CD14-positive monocyte (primary cell): Measurements from ENCODE around the gene RITA1. TPM values are rescaled to one million over a fixed set of nuclear protein-coding genes. Genes with fewer than 3 reads are reported as not detected.

Experiments used
- DNase-seq, 3 donors: peaks; one replicate each; pipeline ENCODE4 v3.0.0-alpha.2; 2011 to 2022
- H2AFZ ChIP-seq: 2 replicates; pipeline ENCODE4 v1.6.0; 2012; ENCODE audit warnings: mild to moderate bottlenecking, low read depth, low read length, inconsistent platforms; ENCODE audit not compliant: insufficient read depth, poor library complexity, severe bottlenecking
- H3K27ac ChIP-seq, 2 donors: 1 replicate in 1 of 2; 2 replicates in 1 of 2; pipeline ENCODE4 v1.5.1; 2012 to 2013; ENCODE audit warnings: low read length in 2 of 2, control low read depth in 1 of 2, inconsistent platforms in 1 of 2, low read depth in 1 of 2, mild to moderate bottlenecking in 1 of 2
- H3K27me3 ChIP-seq, 2 donors: one replicate each; pipeline versions ENCODE4 v1.6.0 to v1.6.1; 2011 to 2013; ENCODE audit warnings: low read length in 2 of 2; ENCODE audit not compliant: control insufficient read depth in 2 of 2, insufficient read depth in 2 of 2
- H3K36me3 ChIP-seq, 2 donors: replicated peaks in 1 of 2; 1 replicate in 1 of 2; 2 replicates in 1 of 2; pipeline versions ENCODE4 v1.5.1 to v1.6.1; 2012 to 2013; ENCODE audit warnings: low read length in 2 of 2, control low read depth in 1 of 2, inconsistent platforms in 1 of 2, mild to moderate bottlenecking in 1 of 2; ENCODE audit not compliant: insufficient read depth in 2 of 2, control insufficient read depth in 1 of 2
- H3K4me1 ChIP-seq, 2 donors: 1 replicate in 1 of 2; 2 replicates in 1 of 2; pipeline versions ENCODE4 v1.5.1 to v1.6.1; 2012 to 2013; ENCODE audit warnings: low read length in 2 of 2, control low read depth in 1 of 2, inconsistent platforms in 1 of 2, mild to moderate bottlenecking in 1 of 2, moderate library complexity in 1 of 2; ENCODE audit not compliant: insufficient read depth in 2 of 2, control insufficient read depth in 1 of 2
- H3K4me2 ChIP-seq: replicated peaks from 2 replicates; pipeline ENCODE3; 2012; ENCODE audit warnings: low read length, moderate library complexity, mild to moderate bottlenecking; ENCODE audit not compliant: poor library complexity, severe bottlenecking; ENCODE audit errors: extremely low read depth
- H3K4me3 ChIP-seq, 3 experiments: fragments of 200-600 bp in 1 of 3; sonication (generic) in 1 of 3; replicated peaks in 1 of 3; 1 replicate in 2 of 3; 2 replicates in 1 of 3; pipeline ENCODE4 v1.5.1; 2011 to 2013; ENCODE audit warnings: low read length in 3 of 3, mild to moderate bottlenecking in 3 of 3, control low read depth in 2 of 3, low read depth in 2 of 3, inconsistent platforms in 1 of 3, moderate library complexity in 1 of 3
- H3K79me2 ChIP-seq: 2 replicates; pipeline ENCODE4 v1.6.0; 2012; ENCODE audit warnings: mild to moderate bottlenecking, control low read depth, inconsistent platforms, low read length, moderate library complexity; ENCODE audit not compliant: insufficient read depth
- H3K9ac ChIP-seq: 2 replicates; pipeline ENCODE4 v1.6.0; 2017; ENCODE audit warnings: low read length, mild to moderate bottlenecking; ENCODE audit not compliant: insufficient read depth, poor library complexity, severe bottlenecking
- H3K9me3 ChIP-seq, 2 donors: replicated peaks in 1 of 2; 1 replicate in 1 of 2; 2 replicates in 1 of 2; pipeline versions ENCODE4 v1.5.1 to v1.6.1; 2012 to 2013; ENCODE audit warnings: low read length in 2 of 2, control low read depth in 1 of 2; ENCODE audit not compliant: control insufficient read depth in 1 of 2, insufficient read depth in 1 of 2
- H4K20me1 ChIP-seq: 2 replicates; pipeline ENCODE4 v1.6.0; 2012; ENCODE audit warnings: mild to moderate bottlenecking, low read length, control low read depth, moderate library complexity; ENCODE audit not compliant: insufficient read depth
- H3K27ac Mint-ChIP-seq, 7 donors: one replicate each; pipeline ENCODE4 v1.8.0; 2020; ENCODE audit warnings: mild to moderate bottlenecking in 7 of 7, mixed read lengths in 7 of 7, moderate library complexity in 6 of 7, inconsistent platforms in 2 of 7
- H3K27me3 Mint-ChIP-seq, 3 donors: one replicate each; pipeline ENCODE4 v1.8.0; 2021 to 2022; ENCODE audit warnings: low read depth in 3 of 3, mild to moderate bottlenecking in 3 of 3, mixed read lengths in 3 of 3, moderate library complexity in 3 of 3, inconsistent platforms in 1 of 3
- H3K36me3 Mint-ChIP-seq, 2 donors: one replicate each; pipeline ENCODE4 v1.8.0; 2020; ENCODE audit warnings: mixed read lengths in 2 of 2, inconsistent platforms in 1 of 2, mild to moderate bottlenecking in 1 of 2
- H3K4me1 Mint-ChIP-seq: one replicate; pipeline ENCODE4 v1.8.0; 2020; ENCODE audit warnings: mild to moderate bottlenecking, mixed read lengths
- H3K4me3 Mint-ChIP-seq, 2 donors: one replicate each; pipeline ENCODE4 v1.8.0; 2020; ENCODE audit warnings: mild to moderate bottlenecking in 2 of 2, mixed read lengths in 2 of 2, moderate library complexity in 1 of 2
- H3K9me3 Mint-ChIP-seq, 7 donors: one replicate each; pipeline ENCODE4 v1.8.0; 2020 to 2022; ENCODE audit warnings: mixed read lengths in 7 of 7, mild to moderate bottlenecking in 6 of 7, moderate library complexity in 6 of 7, inconsistent platforms in 2 of 7
- WGBS: methylation state at CpG from one replicate; pipeline ENCODE4 v1.1.5; 2013; ENCODE audit warnings: missing lambda C conversion rate; ENCODE audit not compliant: insufficient coverage; 5-methylcytosine and 5-hydroxymethylcytosine counted together
- intact Hi-C, 2 donors: fragments of 100-400 bp; cut with micrococcal nuclease; formaldehyde crosslinking; loops; one replicate each; pipeline versions ENCODE4 v1.15.0 to v1.15.1; 2023
- polyA plus RNA-seq, 3 donors: library from polyadenylated mRNA; depleted of rRNA in 1 of 3; unstranded in 2 of 3; stranded (reverse) in 1 of 3; fragments of 300-500 nt in 2 of 3; fragments of >200 nt in 1 of 3; fragmentation: Illumina TruSeq in 2 of 3; gene quantifications; 1 replicate in 2 of 3; 2 replicates in 1 of 3; pipeline ENCODE4 v1.2.3, GENCODE V29; 2012 to 2021
- TF ChIP-seq, protein P1 (sequence below): fragments of 200-600 bp; IDR thresholded peaks from one replicate; pipeline ENCODE4 v1.8.0; 2022; ENCODE audit warnings: antibody characterized with exemption, mild to moderate bottlenecking

Gene RITA1
- polyA plus RNA-seq, 3 donors: 4.9 to 17.6 (median 16.4) TPM

DNA sequence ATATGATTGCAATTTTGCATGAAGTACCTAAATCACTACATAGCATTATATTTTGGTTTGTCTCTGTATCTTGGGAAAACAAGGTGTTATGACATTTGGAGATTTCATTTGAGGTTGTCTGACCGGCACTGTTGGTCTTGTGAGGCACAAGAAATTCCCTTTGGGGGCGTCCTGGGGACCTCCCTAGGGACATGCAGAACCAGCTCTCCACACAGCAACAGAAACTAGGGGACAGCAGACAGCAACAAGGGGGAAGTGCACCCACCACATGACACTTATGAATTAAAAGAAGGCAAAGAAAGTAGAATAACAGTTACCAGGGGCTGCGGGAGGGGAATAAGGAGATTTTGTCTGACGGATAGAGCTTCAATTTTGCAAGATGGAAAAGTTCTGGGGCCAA is 14.6 kb upstream of the RITA1 start:
- H3K4me1 Mint-ChIP-seq: no peaks in the 10 kb centered on the region
- no peaks in the 10 kb centered on the region for H3K9me3 ChIP-seq
- no peak for DNase-seq
- H3K27me3 ChIP-seq: no peaks in the 10 kb centered on the region
- H3K9ac ChIP-seq: no peak overlapping the region
- H3K4me3 ChIP-seq: no peak overlapping the region
- intact Hi-C loops: loop anchor here in 1 of 2 donors (5.0 kb wide), 1 partner anchor 179 kb away; no protein-coding TSS in a partner anchor
- no peaks in the 10 kb centered on the region for H3K4me1 ChIP-seq
- no peak overlapping the region for H3K27ac Mint-ChIP-seq
- no peak overlapping the region for H3K4me2 ChIP-seq
- 92% methylated on average over 2 of the region's 4 CpGs for WGBS
- no peak overlapping the region for H3K27ac ChIP-seq
- no peak overlapping the region for H3K4me3 Mint-ChIP-seq
- peaks cover 0 to 2% (median 0%) of the 10 kb centered on the region in 3 donors for H3K27me3 Mint-ChIP-seq
- no peak overlapping the region for H2AFZ ChIP-seq
- H3K36me3 Mint-ChIP-seq: peaks cover 81 to 97% of the 10 kb centered on the region in 2 donors
- no peaks in the 10 kb centered on the region for H3K79me2 ChIP-seq
- no peaks in the 10 kb centered on the region for H4K20me1 ChIP-seq
- H3K36me3 ChIP-seq: peaks cover 88 to 96% of the 10 kb centered on the region in 2 donors
- TF ChIP-seq, protein P1, sequence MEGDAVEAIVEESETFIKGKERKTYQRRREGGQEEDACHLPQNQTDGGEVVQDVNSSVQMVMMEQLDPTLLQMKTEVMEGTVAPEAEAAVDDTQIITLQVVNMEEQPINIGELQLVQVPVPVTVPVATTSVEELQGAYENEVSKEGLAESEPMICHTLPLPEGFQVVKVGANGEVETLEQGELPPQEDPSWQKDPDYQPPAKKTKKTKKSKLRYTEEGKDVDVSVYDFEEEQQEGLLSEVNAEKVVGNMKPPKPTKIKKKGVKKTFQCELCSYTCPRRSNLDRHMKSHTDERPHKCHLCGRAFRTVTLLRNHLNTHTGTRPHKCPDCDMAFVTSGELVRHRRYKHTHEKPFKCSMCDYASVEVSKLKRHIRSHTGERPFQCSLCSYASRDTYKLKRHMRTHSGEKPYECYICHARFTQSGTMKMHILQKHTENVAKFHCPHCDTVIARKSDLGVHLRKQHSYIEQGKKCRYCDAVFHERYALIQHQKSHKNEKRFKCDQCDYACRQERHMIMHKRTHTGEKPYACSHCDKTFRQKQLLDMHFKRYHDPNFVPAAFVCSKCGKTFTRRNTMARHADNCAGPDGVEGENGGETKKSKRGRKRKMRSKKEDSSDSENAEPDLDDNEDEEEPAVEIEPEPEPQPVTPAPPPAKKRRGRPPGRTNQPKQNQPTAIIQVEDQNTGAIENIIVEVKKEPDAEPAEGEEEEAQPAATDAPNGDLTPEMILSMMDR: no peak
- H3K9me3 Mint-ChIP-seq: no peaks in the 10 kb centered on the region

DNA sequence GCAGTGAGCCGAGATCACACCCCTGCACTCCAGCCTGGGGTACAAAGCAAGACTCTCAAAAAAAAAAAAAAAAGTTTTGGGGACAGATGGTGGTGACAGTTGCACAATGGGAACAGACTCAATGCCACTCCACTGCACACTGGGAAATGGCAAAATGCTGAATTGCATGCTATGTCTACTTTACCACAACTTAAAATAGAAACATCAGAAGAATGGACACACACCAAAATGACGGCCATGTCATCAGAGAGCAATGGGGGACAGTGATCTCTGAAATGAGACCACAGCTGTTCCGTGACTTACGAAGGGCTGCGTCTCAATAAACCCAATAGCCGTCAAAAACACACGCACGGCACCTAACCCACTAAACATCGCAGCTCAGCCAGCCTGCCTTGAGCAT is 14.0 kb upstream of the RITA1 start:
- H3K27me3 Mint-ChIP-seq: peaks cover 0 to 4% (median 0%) of the 10 kb centered on the region in 3 donors
- intact Hi-C loops: loop anchor here in 1 of 2 donors (5.0 kb wide), 1 partner anchor 179 kb away; no protein-coding TSS in a partner anchor
- 85% methylated on average over 7 of the region's 9 CpGs for WGBS
- H3K4me2 ChIP-seq: no peak overlapping the region
- H3K9me3 ChIP-seq: no peaks in the 10 kb centered on the region
- TF ChIP-seq, protein P1: no peak
- H3K27ac Mint-ChIP-seq: no peak overlapping the region
- no peaks in the 10 kb centered on the region for H3K4me1 ChIP-seq
- H4K20me1 ChIP-seq: no peaks in the 10 kb centered on the region
- no peak for DNase-seq
- no peak overlapping the region for H2AFZ ChIP-seq
- no peaks in the 10 kb centered on the region for H3K27me3 ChIP-seq
- no peak overlapping the region for H3K4me3 ChIP-seq
- H3K36me3 ChIP-seq: peaks cover 87 to 95% of the 10 kb centered on the region in 2 donors
- H3K4me3 Mint-ChIP-seq: no peak overlapping the region
- H3K79me2 ChIP-seq: no peaks in the 10 kb centered on the region
- peaks cover 80 to 96% of the 10 kb centered on the region in 2 donors for H3K36me3 Mint-ChIP-seq
- no peaks in the 10 kb centered on the region for H3K9me3 Mint-ChIP-seq
- H3K9ac ChIP-seq: no peak overlapping the region
- no peak overlapping the region for H3K27ac ChIP-seq
- H3K4me1 Mint-ChIP-seq: no peaks in the 10 kb centered on the region
